Heart right ventricle (tissue), 16 donors: Measurements from ENCODE around the gene TBL1XR1. TPM values are rescaled to one million over a fixed set of nuclear protein-coding genes. Genes with fewer than 3 reads are reported as not detected.

Source experiments
- ATAC-seq, 8 donors: fragments of 200-7000 bp; cut with Tn5 transposase; one replicate each; pipeline ENCODE4 v1.9.1; 2020; ENCODE audit warnings: mild to moderate bottlenecking in 8 of 8, moderate library complexity in 8 of 8, moderate number of reproducible peaks in 1 of 8
- DNase-seq, 2 donors: peaks; one replicate each; pipeline ENCODE4 v3.0.0-alpha.2; 2020
- H3K27ac ChIP-seq, 10 donors: fragments of 200-600 bp; sonication (generic) in 2 of 10; one replicate each; pipeline versions ENCODE4 v1.5.0 to v1.8.0; 2020 to 2022; ENCODE audit warnings: mild to moderate bottlenecking in 3 of 10
- H3K27me3 ChIP-seq, 7 donors: fragments of 200-600 bp; one replicate each; pipeline ENCODE4 v1.8.0; 2021 to 2022; ENCODE audit warnings: mild to moderate bottlenecking in 2 of 7
- H3K36me3 ChIP-seq, 9 donors: fragments of 200-600 bp; sonication (generic) in 1 of 9; one replicate each; pipeline versions ENCODE4 v1.5.0 to v1.8.0; 2020 to 2022; ENCODE audit warnings: mild to moderate bottlenecking in 2 of 9
- H3K4me1 ChIP-seq, 9 donors: fragments of 200-600 bp; sonication (generic) in 1 of 9; one replicate each; pipeline versions ENCODE4 v1.5.0 to v1.8.0; 2020 to 2022; ENCODE audit warnings: mild to moderate bottlenecking in 4 of 9
- H3K4me3 ChIP-seq, 10 donors: fragments of 200-600 bp; sonication (generic) in 2 of 10; one replicate each; pipeline versions ENCODE4 v1.5.0 to v1.8.0; 2020 to 2022; ENCODE audit warnings: mild to moderate bottlenecking in 7 of 10, moderate library complexity in 2 of 10
- H3K9me3 ChIP-seq, 11 donors: fragments of 200-600 bp in 10 of 11; sonication (generic) in 2 of 11; one replicate each; pipeline versions ENCODE4 v1.5.0 to v1.8.0; 2013 to 2022; ENCODE audit warnings: mild to moderate bottlenecking in 2 of 11, control low read depth in 1 of 11, moderate library complexity in 1 of 11
- CTCF ChIP-seq, 9 donors: fragments of 200-600 bp; sonication (generic) in 2 of 9; IDR thresholded peaks; one replicate each; pipeline versions ENCODE4 v1.5.0 to v1.8.0; 2021 to 2022; ENCODE audit warnings: antibody characterized with exemption in 9 of 9, mild to moderate bottlenecking in 5 of 9, moderate library complexity in 1 of 9
- WGBS, 2 donors: extraction: QIAGEN DNeasy Blood & Tissue Kit; methylation state at CpG; one replicate each; pipeline ENCODE4 v1.1.7; 2013; ENCODE audit warnings: inconsistent platforms in 1 of 2; 5-methylcytosine and 5-hydroxymethylcytosine counted together
- intact Hi-C, 10 donors: fragments of 100-400 bp; cut with DNase I; formaldehyde crosslinking; loops; one replicate each; pipeline versions ENCODE4 v1.11.1 to v1.14.2; 2022
- polyA plus RNA-seq, 2 donors: library from polyadenylated mRNA; stranded (reverse); fragments of 200-250 nt; gene quantifications; one replicate each; pipeline ENCODE4 v1.2.3, GENCODE V29; 2013
- total RNA-seq, 10 donors: library from RNA; stranded (reverse); fragmentation: NEBNext Ultra II Directional in 3 of 10; extraction: Animal tissue kit (Norgen Biotek cat#: 25700) in 3 of 10; gene quantifications; one replicate each; pipeline versions ENCODE4 v1.2.1 to v1.2.4, GENCODE V29; 2021 to 2023
- donor health status: Arrhythmogenic right ventricular cardiomyopathy.
- donor health status: ischemic (EF 13 %, LVEDD 7.1; RV severe dilation, severe dysfunction).
- donor health status: healthy with polysubstance abuse.
- donor health status: DM: no; HTN: yes; CAD: no.
- donor health status: DM: no; HTN: no; CAD: no.
- donor health status: ischemic (EF 25% LVEDD 6.9; RV normal size, moderate dysfunction).
- donor health status: ischemic (EF 25% LVEDD 5.7; RV mildly dilated, moderate dysfunction).
- donor health status: healthy.
- donor health status: DM: yes; HTN: yes; CAD: no.
- donor health status: Ischemic cardiomyopathy.
- donor health status: ischemic (EF 35%, LVEDD 5.7; RV mildly dilated, moderate dysfunction).
- donor health status: nonischemic (EF 11% LVEDD 7.7; RV severe dilation, severe dysfunction).
- donor health status: DM: yes; HTN: yes; CAD: no.
- donor health status: PGD.
- donor health status: ischemic (EF 29% LVEDD 5.4; RV normal size, mild dysfunction).
- donor health status: nonischemic (EF 23%, LVEDD 6.1; RV moderate dilation, normal function).

TBL1XR1 gene
- total and polyA plus RNA-seq, 12 donors = 25.7 to 184 (median 121) TPM

GRCh38 chr3:176976586-176976985 lies 220.7 kb downstream of the TBL1XR1 start:
- 94 to 95% methylated on average over 10 of the region's 10 CpGs for WGBS, 2 donors
- intact Hi-C loops = no loop called here
- TF ChIP-seq CTCF (IDR thresholded peaks at IDR 0.05) = no peak
- Histone ChIP-seq H3K27ac (no peak overlapping the region), H3K36me3 (no peaks in the 10 kb centered on the region), H3K27me3 (no peaks in the 10 kb centered on the region), H3K4me1 (no peaks in the 10 kb centered on the region), H3K9me3 (peaks cover 0 to 6% (median 0%) of the 10 kb centered on the region in 11 donors), H3K4me3 (no peak overlapping the region)
- ATAC-seq = no peak
- DNase-seq = no peak

GRCh38 chr3:176974279-176974678 lies 223.0 kb downstream of the TBL1XR1 start:
- Histone ChIP-seq H3K27ac (no peak overlapping the region), H3K9me3 (no peaks in the 10 kb centered on the region), H3K36me3 (no peaks in the 10 kb centered on the region), H3K4me1 (peaks cover 0 to 8% (median 0%) of the 10 kb centered on the region in 9 donors), H3K27me3 (no peaks in the 10 kb centered on the region), H3K4me3 (no peak overlapping the region)
- ATAC-seq = no peak
- intact Hi-C loops = no loop called here
- 66 to 85% methylated on average over 4 of the region's 4 CpGs for WGBS, 2 donors
- no peak for TF ChIP-seq CTCF (IDR thresholded peaks at IDR 0.05)
- no peak for DNase-seq

- H3K9me3 ChIP-seq = no peaks in the 10 kb centered on the region
These were observed 225.6 kb downstream of the TBL1XR1 start for GRCh38 chr3:176971613-176972174.

GRCh38 chr3:176970770-176971169 lies 226.5 kb downstream of the TBL1XR1 start:
- H3K36me3 ChIP-seq = no peaks in the 10 kb centered on the region
- ATAC-seq (no peak), DNase-seq (no peak)
- intact Hi-C loops = no loop called here
- H3K9me3 ChIP-seq = no peaks in the 10 kb centered on the region
- no peaks in the 10 kb centered on the region for H3K27me3 ChIP-seq
- 98 to 99% methylated on average over 3 of the region's 3 CpGs for WGBS, 2 donors
- H3K4me1 ChIP-seq = peaks cover 0 to 13% (median 0%) of the 10 kb centered on the region in 9 donors
- no peak overlapping the region for H3K4me3 ChIP-seq
- H3K27ac ChIP-seq = no peak overlapping the region
- no peak for TF ChIP-seq CTCF (IDR thresholded peaks at IDR 0.05)

More at GRCh38 chr3:176971613-176972174, 225.6 kb downstream of the TBL1XR1 start:
- 96 to 99% methylated on average over 5 of the region's 5 CpGs for WGBS, 2 donors
- no peak for ATAC-seq
- Histone ChIP-seq H3K36me3 (no peaks in the 10 kb centered on the region), H3K4me1 (peaks cover 0 to 13% (median 0%) of the 10 kb centered on the region in 9 donors), H3K4me3 (no peak overlapping the region), H3K27ac (no peak overlapping the region), H3K27me3 (no peaks in the 10 kb centered on the region)
- intact Hi-C loops = no loop called here
- no peak for TF ChIP-seq CTCF (IDR thresholded peaks at IDR 0.05)
- no peak for DNase-seq
